Measurements from ENCODE around the gene POU2F1. TPM values are rescaled to one million over a fixed set of nuclear protein-coding genes. Genes with fewer than 3 reads are reported as not detected.

Gene POU2F1
- total RNA-seq, 2 experiments from 2014 or later = 17.4 to 20.4 TPM

GRCh38 chr1:167441222-167441621, 220.5 kb downstream of the POU2F1 start:
- Mint-ChIP-seq H3K4me1 (peaks cover 85% of the 10 kb centered on the region), H3K36me3 (ENCODE audit: low read depth) (peaks cover 78% of the 10 kb centered on the region), H3K27ac (peak overlapping the region; percentile 44), H3K9me3 (no peaks in the 10 kb centered on the region), H3K27me3 (no peaks in the 10 kb centered on the region), H3K4me3 (no peak overlapping the region)
- DNase-seq = no peak
- ChIA-PET POLR2A (interaction anchor here (1.2 to 5.1 kb wide), 3 partner anchors 13 to 78 kb away, joined by 3 to 32 read pairs (median 22); partner anchors contain the start of gene CD247), CTCF (interaction anchor here (0.9 to 5.2 kb wide), 13 partner anchors 9 to 531 kb away, joined by 3 to 34 read pairs (median 5); partner anchors contain the start of gene POU2F1)

DNA sequence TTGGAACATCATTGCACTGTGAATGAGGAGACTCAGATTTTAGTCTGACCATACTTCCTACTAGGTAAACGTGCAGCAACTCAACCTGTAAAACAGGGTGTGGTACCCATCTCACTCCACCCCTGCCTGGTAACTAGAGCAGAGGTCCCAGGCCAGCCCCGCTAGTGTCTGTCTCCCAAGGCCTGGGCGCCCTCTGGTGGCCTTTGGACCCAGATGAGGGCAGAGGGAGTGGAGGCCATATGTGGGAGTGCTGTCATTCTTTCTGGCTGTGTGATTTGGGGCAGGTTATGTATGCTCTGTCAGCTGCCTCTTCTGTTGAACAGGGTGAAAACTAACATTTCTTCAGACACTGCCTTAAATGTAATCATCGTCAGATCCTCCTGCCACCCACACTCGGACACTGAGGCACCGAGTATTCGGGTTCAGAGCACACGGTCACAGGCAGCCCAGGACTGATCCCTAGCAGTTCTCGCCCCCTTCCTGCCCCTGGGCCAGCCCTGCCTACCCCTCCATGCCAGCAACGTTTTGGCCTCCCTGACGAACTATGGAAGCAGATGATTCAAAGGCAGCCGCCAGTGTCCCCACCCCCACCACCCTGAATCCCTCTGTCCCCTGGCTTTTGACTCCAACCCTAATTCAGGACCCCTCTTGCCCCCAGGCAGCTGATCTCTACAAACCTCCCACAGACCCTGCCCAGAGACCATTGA, 221.6 kb downstream of the POU2F1 start:
- ChIA-PET CTCF (interaction anchor here (0.6 to 5.2 kb wide), 12 partner anchors 13 to 272 kb away, joined by 3 to 34 read pairs (median 4); partner anchors contain the start of genes CD247, CREG1 and POU2F1), POLR2A (interaction anchor here (1.2 to 5.1 kb wide), 3 partner anchors 12 to 77 kb away, joined by 3 to 32 read pairs (median 22); partner anchors contain the start of gene CD247)
- Mint-ChIP-seq H3K9me3 (no peaks in the 10 kb centered on the region), H3K36me3 (ENCODE audit: low read depth) (peaks cover 75% of the 10 kb centered on the region), H3K4me3 (no peak overlapping the region), H3K27ac (peak overlapping the region; percentile 44), H3K4me1 (peaks cover 86% of the 10 kb centered on the region), H3K27me3 (no peaks in the 10 kb centered on the region)
- DNase-seq = peak; percentile 90

DNA sequence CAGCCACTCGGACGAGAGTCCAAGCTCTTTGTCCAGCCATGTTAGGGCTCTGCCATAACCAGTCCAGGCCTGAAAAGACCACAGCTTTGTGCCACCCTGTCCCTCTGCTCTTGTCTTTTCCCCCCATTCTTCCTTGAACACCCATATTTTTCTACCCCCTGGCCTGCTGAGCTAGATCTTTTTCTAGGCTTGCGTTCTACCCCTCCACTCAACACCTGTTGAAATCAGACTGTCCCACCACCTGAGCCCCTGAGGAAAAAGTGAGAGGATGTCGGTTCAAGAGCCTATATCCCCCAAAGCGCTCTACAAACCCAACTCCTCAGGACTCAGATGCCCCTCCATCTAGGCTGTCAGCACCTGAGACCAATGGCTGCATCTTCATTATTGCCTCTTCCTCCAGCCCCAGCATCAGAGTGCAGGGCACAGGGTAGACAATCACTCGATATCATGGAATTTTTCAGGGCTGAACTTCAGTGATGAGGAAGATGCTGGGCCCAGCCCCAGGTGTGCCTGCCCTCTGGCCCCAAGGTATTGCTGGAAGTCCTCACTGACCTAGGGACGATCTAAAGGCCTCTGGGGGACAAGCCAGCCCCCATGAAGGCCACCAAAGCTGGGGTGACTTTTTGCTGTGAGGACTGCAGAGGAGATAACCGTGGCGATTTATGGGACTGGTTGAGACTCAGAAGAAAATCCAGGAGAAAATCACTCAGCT, 222.3 kb downstream of the POU2F1 start:
- ChIA-PET POLR2A (interaction anchor here (1.1 to 5.1 kb wide), 3 partner anchors 12 to 76 kb away, joined by 4 to 32 read pairs (median 22); partner anchors contain the start of gene CD247), CTCF (interaction anchor here (0.6 to 5.2 kb wide), 17 partner anchors 10 to 272 kb away, joined by 3 to 34 read pairs (median 4); partner anchors contain the start of genes CD247, CREG1 and POU2F1)
- DNase-seq = no peak
- Mint-ChIP-seq H3K27ac (peak overlapping the region; percentile 44), H3K36me3 (ENCODE audit: low read depth) (peaks cover 70% of the 10 kb centered on the region), H3K9me3 (no peaks in the 10 kb centered on the region), H3K27me3 (no peaks in the 10 kb centered on the region), H3K4me3 (no peak overlapping the region), H3K4me1 (peaks cover 88% of the 10 kb centered on the region)

GRCh38 chr1:167443757-167444156, 223.1 kb downstream of the POU2F1 start:
- CTCF ChIA-PET = interaction anchor here (0.6 to 5.2 kb wide), 11 partner anchors 9 to 271 kb away, joined by 3 to 34 read pairs (median 5); partner anchors contain the start of genes CD247 and POU2F1
- Mint-ChIP-seq H3K4me3 (no peak overlapping the region), H3K27me3 (no peaks in the 10 kb centered on the region), H3K36me3 (ENCODE audit: low read depth) (peaks cover 63% of the 10 kb centered on the region), H3K27ac (peak overlapping the region; percentile 59), H3K9me3 (no peaks in the 10 kb centered on the region), H3K4me1 (peaks cover 87% of the 10 kb centered on the region)
- DNase-seq = no peak
- POLR2A ChIA-PET = interaction anchor here (1.1 to 5.1 kb wide), 3 partner anchors 11 to 75 kb away, joined by 4 to 32 read pairs (median 22); partner anchors contain the start of gene CD247

DNA sequence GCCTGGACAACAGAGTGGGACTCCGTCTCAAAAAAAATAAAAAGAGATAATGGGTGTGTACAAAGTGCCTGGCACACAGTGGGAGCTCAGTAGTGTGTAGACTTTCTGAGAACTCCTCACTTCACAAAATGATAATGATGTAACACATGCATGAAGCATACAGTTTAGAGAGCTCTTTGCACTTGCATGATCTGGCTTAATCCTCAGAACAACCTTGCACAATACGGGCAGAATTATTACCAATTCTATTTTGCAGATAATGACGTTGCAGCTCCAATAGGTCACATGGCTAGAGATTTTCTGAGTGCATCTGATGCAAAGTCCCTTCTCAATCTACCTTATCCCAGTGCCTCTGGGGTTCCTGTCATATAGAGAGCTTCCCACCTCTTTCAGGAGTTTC, 226.3 kb downstream of the POU2F1 start:
- CTCF ChIA-PET = interaction anchor here (0.7 to 2.8 kb wide), 21 partner anchors 8 to 545 kb away, joined by 3 to 37 read pairs (median 4); partner anchors contain the start of genes CD247, CREG1 and POU2F1
- peaks cover 85% of the 10 kb centered on the region for H3K4me1 Mint-ChIP-seq
- peak overlapping the region; percentile 97 for H3K27ac Mint-ChIP-seq
- peaks cover 44% of the 10 kb centered on the region for H3K36me3 Mint-ChIP-seq (ENCODE audit: low read depth)
- POLR2A ChIA-PET = interaction anchor here (0.8 to 3.6 kb wide), 27 partner anchors 9 to 489 kb away, joined by 3 to 64 read pairs (median 6); partner anchors contain the start of genes CD247, CREG1, DCAF6 and POU2F1
- DNase-seq = no peak
- H3K4me3 Mint-ChIP-seq = peak overlapping the region; percentile 28
- no peaks in the 10 kb centered on the region for H3K27me3 Mint-ChIP-seq
- no peaks in the 10 kb centered on the region for H3K9me3 Mint-ChIP-seq

GRCh38 chr1:167447521-167448136, 226.9 kb downstream of the POU2F1 start:
- no peaks in the 10 kb centered on the region for H3K9me3 Mint-ChIP-seq
- no peaks in the 10 kb centered on the region for H3K27me3 Mint-ChIP-seq
- peak overlapping the region; percentile 97 for H3K27ac Mint-ChIP-seq
- DNase-seq = peak; percentile 84
- H3K4me3 Mint-ChIP-seq = peak overlapping the region; percentile 28
- POLR2A ChIA-PET = interaction anchor here (0.8 to 3.6 kb wide), 28 partner anchors 8 to 488 kb away, joined by 3 to 64 read pairs (median 6); partner anchors contain the start of genes CD247, CREG1, DCAF6 and POU2F1
- peaks cover 85% of the 10 kb centered on the region for H3K4me1 Mint-ChIP-seq
- H3K36me3 Mint-ChIP-seq (ENCODE audit: low read depth) = peaks cover 43% of the 10 kb centered on the region
- CTCF ChIA-PET = interaction anchor here (0.7 to 2.8 kb wide), 24 partner anchors 9 to 545 kb away, joined by 3 to 37 read pairs (median 4); partner anchors contain the start of genes CD247, CREG1 and POU2F1

DNA sequence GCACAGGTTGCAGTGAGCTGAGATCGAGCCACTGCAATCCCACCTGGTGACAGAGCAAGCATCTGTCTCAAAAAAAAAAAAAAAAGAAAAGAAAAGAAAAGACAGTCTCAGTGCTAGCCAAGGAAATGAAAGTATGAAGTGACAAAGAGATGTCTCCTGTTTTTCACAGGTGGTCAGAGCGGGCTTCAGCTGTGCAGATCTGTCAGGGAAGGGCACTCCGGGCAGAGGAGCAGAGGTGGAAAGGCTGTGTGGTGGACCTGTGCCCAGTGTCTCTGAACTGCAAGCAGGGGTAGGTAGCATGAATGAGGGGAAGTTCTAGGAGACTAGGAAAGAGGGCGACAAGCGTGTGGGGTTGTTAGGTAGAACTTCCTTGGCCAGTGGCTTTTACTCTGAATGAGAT, 230.2 kb downstream of the POU2F1 start:
- H3K9me3 Mint-ChIP-seq = no peaks in the 10 kb centered on the region
- H3K4me1 Mint-ChIP-seq = peaks cover 78% of the 10 kb centered on the region
- H3K4me3 Mint-ChIP-seq = peak overlapping the region; percentile 69
- no peaks in the 10 kb centered on the region for H3K27me3 Mint-ChIP-seq
- DNase-seq = no peak
- H3K36me3 Mint-ChIP-seq (ENCODE audit: low read depth) = peaks cover 31% of the 10 kb centered on the region
- POLR2A ChIA-PET = interaction anchor here (0.9 to 7.9 kb wide), 9 partner anchors 11 to 231 kb away, joined by 3 to 143 read pairs (median 4); partner anchors contain the start of gene CD247
- CTCF ChIA-PET = interaction anchor here (0.7 to 2.0 kb wide), 7 partner anchors 10 to 237 kb away, joined by 3 to 10 read pairs (median 6); partner anchors contain the start of gene POU2F1
- H3K27ac Mint-ChIP-seq = peak overlapping the region; percentile 86

DNA sequence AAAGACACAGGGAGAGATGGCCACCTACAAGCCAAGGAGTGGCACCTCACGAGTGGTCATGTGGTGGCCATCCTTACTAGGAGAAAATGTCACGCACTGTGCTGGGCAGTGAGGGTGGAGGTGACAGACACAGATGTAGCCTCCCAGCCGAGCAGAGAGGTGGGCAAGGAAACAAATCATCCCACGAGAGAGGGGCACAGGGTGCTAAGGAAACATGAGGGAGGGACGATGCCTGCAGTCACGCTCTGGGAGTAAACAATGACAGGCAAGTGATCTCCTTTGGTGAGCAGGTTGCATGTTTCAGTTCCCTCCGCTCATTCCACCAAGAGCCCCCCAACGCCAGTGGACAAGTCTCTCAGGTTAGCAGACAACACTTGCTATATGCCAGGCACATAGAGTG, 231.8 kb downstream of the POU2F1 start:
- H3K36me3 Mint-ChIP-seq (ENCODE audit: low read depth) = peaks cover 28% of the 10 kb centered on the region
- POLR2A ChIA-PET = interaction anchor here (1.5 to 7.9 kb wide), 4 partner anchors 10 to 64 kb away, joined by 5 to 143 read pairs (median 41); partner anchors contain the start of gene CD247
- peaks cover 77% of the 10 kb centered on the region for H3K4me1 Mint-ChIP-seq
- no peaks in the 10 kb centered on the region for H3K27me3 Mint-ChIP-seq
- peak overlapping the region; percentile 18 for H3K4me3 Mint-ChIP-seq
- peak overlapping the region; percentile 48 for H3K27ac Mint-ChIP-seq
- CTCF ChIA-PET = interaction anchor here (1.0 to 1.2 kb wide), 3 partner anchors 9 to 232 kb away, joined by 3 read pairs; no protein-coding TSS in a partner anchor
- DNase-seq = no peak
- no peaks in the 10 kb centered on the region for H3K9me3 Mint-ChIP-seq

GRCh38 chr1:167453123-167453522, 232.4 kb downstream of the POU2F1 start:
- Mint-ChIP-seq H3K27ac (peak overlapping the region; percentile 65), H3K4me1 (peaks cover 77% of the 10 kb centered on the region), H3K4me3 (peak overlapping the region; percentile 4), H3K27me3 (no peaks in the 10 kb centered on the region), H3K36me3 (ENCODE audit: low read depth) (peaks cover 34% of the 10 kb centered on the region), H3K9me3 (no peaks in the 10 kb centered on the region)
- DNase-seq = no peak
- CTCF ChIA-PET = interaction anchor here (0.8 to 5.4 kb wide), 7 partner anchors 9 to 233 kb away, joined by 3 to 36 read pairs (median 3); no protein-coding TSS in a partner anchor
- POLR2A ChIA-PET = interaction anchor here (1.1 to 7.9 kb wide), 6 partner anchors 11 to 81 kb away, joined by 3 to 143 read pairs (median 39); partner anchors contain the start of gene CD247

- H3K27me3 Mint-ChIP-seq = no peaks in the 10 kb centered on the region
- peaks cover 38% of the 10 kb centered on the region for H3K36me3 Mint-ChIP-seq (ENCODE audit: low read depth)
- peak overlapping the region; percentile 75 for H3K4me3 Mint-ChIP-seq
- ChIA-PET POLR2A (interaction anchor here (0.6 to 7.9 kb wide), 20 partner anchors 7 to 484 kb away, joined by 3 to 143 read pairs (median 8); partner anchors contain the start of genes CD247 and CREG1), CTCF (interaction anchor here (0.5 to 5.4 kb wide), 12 partner anchors 12 to 102 kb away, joined by 3 to 36 read pairs (median 6); partner anchors contain the start of gene CD247)
- no peaks in the 10 kb centered on the region for H3K9me3 Mint-ChIP-seq
- peaks cover 69% of the 10 kb centered on the region for H3K4me1 Mint-ChIP-seq
- no peak for DNase-seq
- peak overlapping the region; percentile 75 for H3K27ac Mint-ChIP-seq
Observed at GRCh38 chr1:167454304-167454893, 233.7 kb downstream of the POU2F1 start.

Data from activated CD4-positive, alpha-beta memory T cell treated with anti-CD3 and anti-CD28 coated beads, Interleukin-2, amount 10 ng/mL, durations not matched to agents 7 days and 5 days (primary cell).